ENCODE measurements around the gene PPP1R9A.
"Not testable (repeated sequence)": the region's sequence is repeated elsewhere in the genome, so short reads cannot be mapped to it uniquely, and the experiment has no call there.

Gene PPP1R9A

DNA sequence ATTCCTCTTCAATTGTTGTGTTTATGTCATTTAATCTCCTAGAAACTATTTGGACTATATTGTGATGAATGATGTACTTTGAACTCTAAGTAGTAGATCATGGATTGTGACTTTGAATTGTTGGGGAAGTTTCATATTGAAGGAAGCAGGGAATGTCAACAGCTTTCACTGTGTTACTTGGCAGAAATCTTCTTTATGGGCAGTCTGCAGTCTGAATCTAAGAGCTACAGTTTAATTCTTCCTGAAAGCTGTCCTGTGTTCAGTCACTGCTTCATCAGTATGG, 91.6 kb downstream of the PPP1R9A start:
- no peak for TF ChIP-seq ESRRG (CRISPR knock-in tag; IDR thresholded peaks at IDR 0.05)
- TF ChIP-seq, protein P1, sequence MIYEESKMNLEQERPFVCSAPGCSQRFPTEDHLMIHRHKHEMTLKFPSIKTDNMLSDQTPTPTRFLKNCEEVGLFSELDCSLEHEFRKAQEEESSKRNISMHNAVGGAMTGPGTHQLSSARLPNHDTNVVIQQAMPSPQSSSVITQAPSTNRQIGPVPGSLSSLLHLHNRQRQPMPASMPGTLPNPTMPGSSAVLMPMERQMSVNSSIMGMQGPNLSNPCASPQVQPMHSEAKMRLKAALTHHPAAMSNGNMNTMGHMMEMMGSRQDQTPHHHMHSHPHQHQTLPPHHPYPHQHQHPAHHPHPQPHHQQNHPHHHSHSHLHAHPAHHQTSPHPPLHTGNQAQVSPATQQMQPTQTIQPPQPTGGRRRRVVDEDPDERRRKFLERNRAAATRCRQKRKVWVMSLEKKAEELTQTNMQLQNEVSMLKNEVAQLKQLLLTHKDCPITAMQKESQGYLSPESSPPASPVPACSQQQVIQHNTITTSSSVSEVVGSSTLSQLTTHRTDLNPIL (CRISPR knock-in tag; IDR thresholded peaks at IDR 0.05; ENCODE audit: low read depth), result no peak
- TF ChIP-seq ISL1 (CRISPR knock-in tag; IDR thresholded peaks at IDR 0.05), result no peak
- no peak for TF ChIP-seq ZFP30 (CRISPR knock-in tag; IDR thresholded peaks at IDR 0.05)
- no peak for TF ChIP-seq RARB (CRISPR knock-in tag; IDR thresholded peaks at IDR 0.05)
- TF ChIP-seq BACH2 (CRISPR knock-in tag; IDR thresholded peaks at IDR 0.05; ENCODE audit: borderline replicate concordance), result no peak
- ATAC-seq, result no peak

DNA sequence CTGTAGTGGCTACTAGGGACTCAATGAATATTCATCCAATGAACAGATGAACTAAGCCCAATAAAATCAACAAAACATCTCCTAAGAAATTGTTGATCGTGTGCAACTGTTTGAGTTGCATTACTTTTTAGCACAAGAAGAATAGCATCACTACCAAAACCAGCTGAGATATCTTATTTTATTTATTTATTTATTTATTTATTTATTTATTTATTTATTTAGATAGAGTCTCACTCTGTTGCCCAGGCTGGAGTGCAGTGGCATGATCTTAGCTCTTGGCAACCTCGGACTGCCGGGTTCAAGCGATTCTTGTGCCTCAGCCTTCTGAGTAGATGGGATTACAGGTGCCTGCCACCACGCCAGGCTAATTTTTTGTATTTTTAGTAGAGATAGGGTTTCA, 92.2 kb downstream of the PPP1R9A start:
- ATAC-seq, result not testable (repeated sequence)

DNA sequence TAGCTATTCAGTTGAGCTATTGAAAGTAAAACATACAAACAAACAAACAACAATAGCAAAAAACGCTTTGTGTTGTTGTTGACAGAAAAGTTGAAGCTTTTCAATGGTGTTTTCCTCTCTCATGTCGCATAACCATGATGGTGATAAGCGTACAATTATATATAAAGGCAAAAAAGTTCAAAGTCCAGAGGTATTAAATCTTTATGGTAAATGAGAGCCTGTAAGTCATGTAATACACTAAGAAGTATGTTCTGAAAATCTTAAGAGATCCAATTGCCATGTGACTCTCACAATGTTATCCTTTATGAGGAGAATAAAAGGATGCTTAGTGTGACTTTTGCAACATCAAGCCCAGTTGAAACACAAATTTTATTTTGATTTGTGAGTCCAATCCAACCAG, 93.9 kb downstream of the PPP1R9A start:
- no peak for ATAC-seq
- TF ChIP-seq, protein P2, sequence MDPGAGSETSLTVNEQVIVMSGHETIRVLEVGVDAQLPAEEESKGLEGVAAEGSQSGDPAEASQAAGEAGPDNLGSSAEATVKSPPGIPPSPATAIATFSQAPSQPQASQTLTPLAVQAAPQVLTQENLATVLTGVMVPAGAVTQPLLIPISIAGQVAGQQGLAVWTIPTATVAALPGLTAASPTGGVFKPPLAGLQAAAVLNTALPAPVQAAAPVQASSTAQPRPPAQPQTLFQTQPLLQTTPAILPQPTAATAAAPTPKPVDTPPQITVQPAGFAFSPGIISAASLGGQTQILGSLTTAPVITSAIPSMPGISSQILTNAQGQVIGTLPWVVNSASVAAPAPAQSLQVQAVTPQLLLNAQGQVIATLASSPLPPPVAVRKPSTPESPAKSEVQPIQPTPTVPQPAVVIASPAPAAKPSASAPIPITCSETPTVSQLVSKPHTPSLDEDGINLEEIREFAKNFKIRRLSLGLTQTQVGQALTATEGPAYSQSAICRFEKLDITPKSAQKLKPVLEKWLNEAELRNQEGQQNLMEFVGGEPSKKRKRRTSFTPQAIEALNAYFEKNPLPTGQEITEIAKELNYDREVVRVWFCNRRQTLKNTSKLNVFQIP (CRISPR knock-in tag; IDR thresholded peaks at IDR 0.05; ENCODE audit: borderline replicate concordance, low read depth), result no peak
- TF ChIP-seq, protein P3, sequence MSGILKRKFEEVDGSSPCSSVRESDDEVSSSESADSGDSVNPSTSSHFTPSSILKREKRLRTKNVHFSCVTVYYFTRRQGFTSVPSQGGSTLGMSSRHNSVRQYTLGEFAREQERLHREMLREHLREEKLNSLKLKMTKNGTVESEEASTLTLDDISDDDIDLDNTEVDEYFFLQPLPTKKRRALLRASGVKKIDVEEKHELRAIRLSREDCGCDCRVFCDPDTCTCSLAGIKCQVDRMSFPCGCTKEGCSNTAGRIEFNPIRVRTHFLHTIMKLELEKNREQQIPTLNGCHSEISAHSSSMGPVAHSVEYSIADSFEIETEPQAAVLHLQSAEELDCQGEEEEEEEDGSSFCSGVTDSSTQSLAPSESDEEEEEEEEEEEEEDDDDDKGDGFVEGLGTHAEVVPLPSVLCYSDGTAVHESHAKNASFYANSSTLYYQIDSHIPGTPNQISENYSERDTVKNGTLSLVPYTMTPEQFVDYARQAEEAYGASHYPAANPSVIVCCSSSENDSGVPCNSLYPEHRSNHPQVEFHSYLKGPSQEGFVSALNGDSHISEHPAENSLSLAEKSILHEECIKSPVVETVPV (CRISPR knock-in tag; IDR thresholded peaks at IDR 0.05), result no peak
- TF ChIP-seq ZFP30 (CRISPR knock-in tag; IDR thresholded peaks at IDR 0.05), result no peak
- no peak for TF ChIP-seq ZNF8 (CRISPR knock-in tag; IDR thresholded peaks at IDR 0.05)
- TF ChIP-seq ZFP3 (CRISPR knock-in tag; IDR thresholded peaks at IDR 0.05), result no peak
- TF ChIP-seq, protein P4, sequence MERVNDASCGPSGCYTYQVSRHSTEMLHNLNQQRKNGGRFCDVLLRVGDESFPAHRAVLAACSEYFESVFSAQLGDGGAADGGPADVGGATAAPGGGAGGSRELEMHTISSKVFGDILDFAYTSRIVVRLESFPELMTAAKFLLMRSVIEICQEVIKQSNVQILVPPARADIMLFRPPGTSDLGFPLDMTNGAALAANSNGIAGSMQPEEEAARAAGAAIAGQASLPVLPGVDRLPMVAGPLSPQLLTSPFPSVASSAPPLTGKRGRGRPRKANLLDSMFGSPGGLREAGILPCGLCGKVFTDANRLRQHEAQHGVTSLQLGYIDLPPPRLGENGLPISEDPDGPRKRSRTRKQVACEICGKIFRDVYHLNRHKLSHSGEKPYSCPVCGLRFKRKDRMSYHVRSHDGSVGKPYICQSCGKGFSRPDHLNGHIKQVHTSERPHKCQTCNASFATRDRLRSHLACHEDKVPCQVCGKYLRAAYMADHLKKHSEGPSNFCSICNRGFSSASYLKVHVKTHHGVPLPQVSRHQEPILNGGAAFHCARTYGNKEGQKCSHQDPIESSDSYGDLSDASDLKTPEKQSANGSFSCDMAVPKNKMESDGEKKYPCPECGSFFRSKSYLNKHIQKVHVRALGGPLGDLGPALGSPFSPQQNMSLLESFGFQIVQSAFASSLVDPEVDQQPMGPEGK (CRISPR knock-in tag; IDR thresholded peaks at IDR 0.05; ENCODE audit: borderline replicate concordance), result no peak
- no peak for TF ChIP-seq CSDC2 (CRISPR knock-in tag; IDR thresholded peaks at IDR 0.05)
- TF ChIP-seq, protein P1 (CRISPR knock-in tag; IDR thresholded peaks at IDR 0.05; ENCODE audit: low read depth), result no peak
- TF ChIP-seq ARNTL (CRISPR knock-in tag; IDR thresholded peaks at IDR 0.05; ENCODE audit: borderline replicate concordance, low read depth), result no peak
- TF ChIP-seq, protein P5, sequence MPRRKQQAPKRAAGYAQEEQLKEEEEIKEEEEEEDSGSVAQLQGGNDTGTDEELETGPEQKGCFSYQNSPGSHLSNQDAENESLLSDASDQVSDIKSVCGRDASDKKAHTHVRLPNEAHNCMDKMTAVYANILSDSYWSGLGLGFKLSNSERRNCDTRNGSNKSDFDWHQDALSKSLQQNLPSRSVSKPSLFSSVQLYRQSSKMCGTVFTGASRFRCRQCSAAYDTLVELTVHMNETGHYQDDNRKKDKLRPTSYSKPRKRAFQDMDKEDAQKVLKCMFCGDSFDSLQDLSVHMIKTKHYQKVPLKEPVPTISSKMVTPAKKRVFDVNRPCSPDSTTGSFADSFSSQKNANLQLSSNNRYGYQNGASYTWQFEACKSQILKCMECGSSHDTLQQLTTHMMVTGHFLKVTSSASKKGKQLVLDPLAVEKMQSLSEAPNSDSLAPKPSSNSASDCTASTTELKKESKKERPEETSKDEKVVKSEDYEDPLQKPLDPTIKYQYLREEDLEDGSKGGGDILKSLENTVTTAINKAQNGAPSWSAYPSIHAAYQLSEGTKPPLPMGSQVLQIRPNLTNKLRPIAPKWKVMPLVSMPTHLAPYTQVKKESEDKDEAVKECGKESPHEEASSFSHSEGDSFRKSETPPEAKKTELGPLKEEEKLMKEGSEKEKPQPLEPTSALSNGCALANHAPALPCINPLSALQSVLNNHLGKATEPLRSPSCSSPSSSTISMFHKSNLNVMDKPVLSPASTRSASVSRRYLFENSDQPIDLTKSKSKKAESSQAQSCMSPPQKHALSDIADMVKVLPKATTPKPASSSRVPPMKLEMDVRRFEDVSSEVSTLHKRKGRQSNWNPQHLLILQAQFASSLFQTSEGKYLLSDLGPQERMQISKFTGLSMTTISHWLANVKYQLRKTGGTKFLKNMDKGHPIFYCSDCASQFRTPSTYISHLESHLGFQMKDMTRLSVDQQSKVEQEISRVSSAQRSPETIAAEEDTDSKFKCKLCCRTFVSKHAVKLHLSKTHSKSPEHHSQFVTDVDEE (CRISPR knock-in tag; IDR thresholded peaks at IDR 0.05), result no peak
- no peak for TF ChIP-seq ZC3H10 (CRISPR knock-in tag; IDR thresholded peaks at IDR 0.05)
- TF ChIP-seq ESRRG (CRISPR knock-in tag; IDR thresholded peaks at IDR 0.05), result no peak
- TF ChIP-seq RARB (CRISPR knock-in tag; IDR thresholded peaks at IDR 0.05), result no peak
- no peak for TF ChIP-seq ISL1 (CRISPR knock-in tag; IDR thresholded peaks at IDR 0.05)
- TF ChIP-seq ZNF565 (CRISPR knock-in tag; conservative IDR thresholded peaks at IDR 0.05; ENCODE audit: low read depth), result no peak
- TF ChIP-seq GLIS3 (CRISPR knock-in tag; IDR thresholded peaks at IDR 0.05), result no peak
- TF ChIP-seq OSR1 (CRISPR knock-in tag; IDR thresholded peaks at IDR 0.05), result no peak

Measured in SK-N-SH treated with all-trans-retinoic acid at 6 μM for 48 hours (cell line).